Head of caudate nucleus (tissue), 42 donors: Measurements from ENCODE around the gene SSBP1.
A peak's percentile ranks its signal among the peaks of the same experiment; 100 is the strongest.

ENCODE experiments used
- DNase-seq, 42 donors: peaks; one replicate each; pipeline versions ENCODE4 v3.0.0 to v3.0.0-alpha.2; 2020 to 2021; ENCODE audit warnings: mixed read lengths in 7 of 42
- intact Hi-C: fragments of 100-400 bp; cut with DNase I; formaldehyde crosslinking; loops from one replicate; pipeline ENCODE4 v1.15.0; 2022

SSBP1 gene

DNA sequence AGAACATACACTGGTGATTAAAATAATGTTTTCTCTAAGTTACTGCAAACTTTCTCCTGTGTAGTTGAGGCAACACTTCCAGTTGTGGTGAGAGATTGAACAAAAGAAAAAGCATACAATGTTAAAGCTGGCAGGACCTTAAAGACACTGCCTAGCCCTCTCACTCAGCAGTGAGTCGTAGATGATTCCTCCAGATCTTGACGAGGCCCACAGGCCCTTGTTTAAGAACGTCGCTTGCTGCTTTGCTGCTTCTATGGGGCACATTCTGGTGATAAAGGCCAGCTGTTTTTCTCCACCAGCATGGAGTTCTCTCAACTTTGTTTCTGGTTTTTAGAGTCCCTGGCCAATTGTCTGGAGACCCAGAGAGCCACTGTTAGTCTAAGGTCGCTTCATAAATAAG is 33.4 kb upstream of the SSBP1 start:
- intact Hi-C loops, result loop anchor here (5.0 kb wide), 1 partner anchor 33 kb away; the partner anchor contains the start of gene SSBP1
- no peak for DNase-seq

DNA sequence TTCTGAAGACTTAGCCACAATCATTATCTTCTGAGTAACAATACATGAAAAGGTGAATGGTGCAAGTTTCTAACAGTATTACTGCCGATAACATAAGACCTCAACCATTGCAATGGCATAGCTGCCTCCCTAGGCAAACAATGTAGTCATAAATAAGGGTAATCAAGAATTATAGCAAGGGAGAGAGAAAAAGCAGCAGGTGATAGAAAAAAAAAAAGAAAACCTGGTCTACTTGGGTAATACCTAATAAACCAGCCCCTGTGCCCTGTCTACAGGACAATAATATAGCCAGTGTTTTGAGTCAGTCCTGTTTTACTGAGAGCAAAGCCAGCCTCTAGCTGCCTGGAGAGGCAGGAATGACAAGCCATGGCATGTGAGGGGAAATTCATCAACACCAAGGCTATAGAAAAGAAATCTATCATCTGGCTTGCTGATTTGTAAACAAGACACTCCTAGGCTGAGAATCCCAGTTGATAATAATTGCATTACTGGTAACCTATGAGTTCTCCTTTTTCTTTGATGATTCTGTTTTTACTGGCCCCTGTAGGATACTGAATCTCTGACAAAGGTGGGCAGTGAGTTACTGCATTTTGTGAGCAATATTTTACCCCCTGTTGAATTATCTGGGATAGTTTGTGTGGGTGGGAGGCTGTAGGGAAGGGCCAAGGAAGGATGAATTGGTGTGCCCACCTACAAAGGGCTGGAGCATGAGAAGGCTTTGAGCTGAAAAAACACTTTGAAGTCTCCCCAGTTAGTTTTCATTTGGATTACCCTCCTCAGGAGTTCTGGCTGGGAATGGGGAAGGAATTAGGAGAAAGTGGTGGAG is 31.7 kb upstream of the SSBP1 start:
- DNase-seq, result no peak
- intact Hi-C loops, result no loop called here

DNA sequence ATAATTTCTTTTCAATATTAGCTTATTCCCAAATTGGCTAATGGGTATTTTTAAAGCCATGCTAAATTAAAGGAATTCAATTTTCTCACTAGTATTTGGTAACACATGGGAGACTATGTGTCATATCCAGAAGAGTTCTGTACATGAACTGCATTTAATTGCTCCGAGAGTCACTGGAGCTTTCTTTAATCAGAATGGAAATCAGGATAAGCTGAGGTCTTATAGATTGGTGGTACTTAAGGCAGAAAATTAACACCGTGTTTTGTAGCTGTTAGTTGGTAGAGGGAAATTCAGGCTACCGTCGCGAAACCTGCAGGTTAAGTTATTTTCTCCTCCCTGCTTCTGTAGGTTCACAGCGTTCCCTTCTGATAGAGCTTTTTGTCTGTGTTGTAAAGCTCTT is 29.8 kb upstream of the SSBP1 start, which contains the start of gene WEE2:
Gene WEE2, plus strand, starts transcription at position 3 of the 400 bp plus-strand sequence. CDS start 406 bp downstream, outside the sequence.
- DNase-seq, result peak in 1 of 42 donors; percentile 21
- intact Hi-C loops, result no loop called here

DNA sequence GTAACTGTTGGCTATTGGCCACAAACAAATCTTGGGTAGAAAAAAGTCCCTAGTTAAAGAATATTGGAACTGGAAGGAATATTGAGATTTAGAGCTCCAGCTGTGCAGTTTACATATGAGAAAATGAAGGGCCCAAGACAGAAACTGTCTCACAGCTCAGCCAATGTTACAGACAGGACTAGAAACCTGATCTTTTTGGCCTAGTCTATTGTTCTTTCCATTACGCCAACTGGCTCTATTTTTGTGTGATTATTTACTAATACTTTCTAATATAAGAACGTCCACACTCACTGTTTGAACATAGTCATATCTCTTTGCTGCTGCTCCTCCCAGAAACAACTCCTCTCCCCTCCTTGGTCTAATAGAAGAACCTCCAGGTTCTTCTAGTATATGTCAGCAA is 28.8 kb upstream of the SSBP1 start:
- intact Hi-C loops, result no loop called here
- no peak for DNase-seq

DNA sequence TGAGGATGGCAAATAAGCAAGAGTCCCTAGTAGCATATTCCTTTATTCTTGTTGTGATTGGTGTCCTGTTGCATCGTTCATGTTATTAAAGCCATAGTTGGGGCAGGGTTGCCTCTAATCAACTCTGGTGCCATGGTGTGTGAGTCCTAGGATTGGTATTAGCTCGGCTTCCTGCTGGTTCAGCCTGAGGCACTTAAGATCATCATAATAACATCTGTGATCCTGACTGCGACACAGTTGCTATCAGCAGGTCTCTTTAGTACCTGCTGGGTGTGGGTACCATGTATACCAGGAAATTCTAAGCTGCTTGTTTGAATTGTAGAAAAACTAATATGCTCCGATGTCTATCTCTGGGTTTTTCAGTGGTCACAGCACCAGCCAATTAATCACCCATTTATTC is 28.4 kb upstream of the SSBP1 start:
- intact Hi-C loops, result no loop called here
- no peak for DNase-seq

DNA sequence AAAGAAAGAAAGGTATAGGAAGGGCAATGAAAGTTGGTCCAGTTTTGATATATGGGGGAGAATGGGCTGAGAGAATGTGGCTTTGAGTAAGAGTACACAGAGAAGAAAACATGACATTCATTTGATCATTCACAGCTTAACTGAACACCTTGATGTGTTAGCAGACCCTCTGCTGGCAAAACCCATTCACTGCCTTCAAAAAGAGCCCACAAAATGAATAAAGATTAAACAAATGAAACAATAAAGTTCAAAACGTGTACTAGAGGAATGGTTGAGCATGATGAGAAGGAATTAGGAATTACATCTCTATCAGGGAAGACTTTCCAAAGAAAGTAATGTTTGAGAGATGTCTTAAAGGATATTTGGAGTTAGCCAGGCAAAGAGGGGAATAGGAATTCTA is 27.9 kb upstream of the SSBP1 start:
- DNase-seq, result no peak
- intact Hi-C loops, result no loop called here

DNA sequence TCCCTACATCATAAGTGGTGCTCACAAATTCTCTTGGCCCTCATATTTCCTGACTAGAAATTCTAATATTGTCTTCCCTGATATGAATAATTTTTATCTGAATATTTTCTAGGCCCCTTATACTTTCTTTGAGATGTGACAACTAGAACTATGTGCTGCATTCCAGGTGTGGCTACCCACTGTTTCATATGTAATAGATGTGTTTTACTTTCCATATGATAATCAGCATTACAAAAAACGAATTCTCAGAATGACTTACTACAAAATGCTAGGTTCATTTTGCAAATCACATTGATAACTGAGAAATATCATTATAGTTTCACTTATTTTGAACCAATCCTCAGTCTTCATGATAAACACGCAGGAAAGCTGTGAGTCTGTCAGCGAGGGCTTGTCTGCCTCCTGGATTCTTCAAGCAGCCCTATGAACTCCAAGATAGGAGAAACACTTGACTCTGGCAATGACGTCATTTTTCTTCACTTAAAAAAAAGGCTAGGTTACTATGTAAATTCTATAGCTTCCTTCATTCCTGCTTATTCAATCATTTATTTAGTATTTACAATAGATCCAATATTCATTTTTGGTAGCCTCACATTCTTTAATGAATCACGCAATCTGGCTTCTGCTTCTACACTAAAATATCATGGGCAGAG is 25.4 kb upstream of the SSBP1 start:
- DNase-seq, result no peak
- intact Hi-C loops, result no loop called here

DNA sequence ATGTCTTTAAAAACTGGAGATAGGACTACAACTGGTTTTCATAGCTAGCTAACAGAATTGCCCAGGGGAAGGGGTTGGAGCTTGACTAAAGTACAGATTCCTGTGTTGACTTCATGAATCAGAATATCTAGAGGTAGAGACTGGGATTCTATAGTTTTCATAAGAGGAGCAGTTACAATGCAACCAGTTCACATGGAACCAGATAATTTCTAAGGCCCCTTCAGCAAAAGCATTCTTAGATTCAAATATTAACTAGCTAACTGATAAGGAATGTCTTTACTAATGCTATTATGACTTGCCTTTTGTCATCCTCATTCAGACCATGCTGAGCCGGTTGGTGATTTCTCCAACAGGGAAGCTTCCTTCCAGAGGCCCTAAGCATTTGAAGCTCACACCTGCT is 24.3 kb upstream of the SSBP1 start:
- no peak for DNase-seq
- intact Hi-C loops, result no loop called here

DNA sequence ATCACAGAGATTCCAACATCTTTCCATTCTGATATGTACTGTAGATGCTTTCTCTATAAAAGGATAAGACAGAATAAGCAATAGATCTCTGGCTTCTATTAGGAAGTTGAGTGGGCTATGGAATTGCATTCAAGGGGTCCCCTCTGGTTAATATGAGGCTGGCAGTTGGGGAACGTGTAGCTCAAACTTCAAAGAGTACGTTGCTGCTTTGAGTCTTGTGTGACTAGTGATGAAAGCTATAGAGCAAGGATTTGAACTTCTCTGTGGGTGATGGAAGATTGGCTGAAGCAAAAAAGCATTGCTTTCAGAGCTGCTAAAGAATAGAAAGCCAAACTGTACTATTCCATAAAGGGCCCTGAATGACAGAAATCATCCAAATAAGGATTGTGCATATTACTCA is 23.6 kb upstream of the SSBP1 start:
- intact Hi-C loops, result no loop called here
- no peak for DNase-seq

DNA sequence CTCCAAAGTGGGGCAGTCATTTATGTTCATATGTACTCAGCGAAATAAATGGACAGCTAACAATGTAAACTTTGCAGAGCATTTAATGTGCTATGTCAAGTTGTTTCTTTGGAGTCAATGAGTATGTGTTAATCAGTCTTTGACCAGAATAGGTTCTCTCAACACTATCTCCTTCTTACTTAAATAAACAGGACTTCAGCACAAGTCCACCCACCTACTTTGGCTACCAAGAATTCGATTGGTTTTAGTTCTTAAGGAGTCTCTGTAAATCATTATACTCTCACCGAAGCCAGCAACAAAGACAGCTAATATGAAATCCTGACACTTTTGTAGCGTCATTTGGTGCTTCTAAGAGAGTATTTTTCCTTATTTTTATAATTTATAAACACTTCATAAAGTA is 23.1 kb upstream of the SSBP1 start:
- intact Hi-C loops, result no loop called here
- DNase-seq, result no peak

DNA sequence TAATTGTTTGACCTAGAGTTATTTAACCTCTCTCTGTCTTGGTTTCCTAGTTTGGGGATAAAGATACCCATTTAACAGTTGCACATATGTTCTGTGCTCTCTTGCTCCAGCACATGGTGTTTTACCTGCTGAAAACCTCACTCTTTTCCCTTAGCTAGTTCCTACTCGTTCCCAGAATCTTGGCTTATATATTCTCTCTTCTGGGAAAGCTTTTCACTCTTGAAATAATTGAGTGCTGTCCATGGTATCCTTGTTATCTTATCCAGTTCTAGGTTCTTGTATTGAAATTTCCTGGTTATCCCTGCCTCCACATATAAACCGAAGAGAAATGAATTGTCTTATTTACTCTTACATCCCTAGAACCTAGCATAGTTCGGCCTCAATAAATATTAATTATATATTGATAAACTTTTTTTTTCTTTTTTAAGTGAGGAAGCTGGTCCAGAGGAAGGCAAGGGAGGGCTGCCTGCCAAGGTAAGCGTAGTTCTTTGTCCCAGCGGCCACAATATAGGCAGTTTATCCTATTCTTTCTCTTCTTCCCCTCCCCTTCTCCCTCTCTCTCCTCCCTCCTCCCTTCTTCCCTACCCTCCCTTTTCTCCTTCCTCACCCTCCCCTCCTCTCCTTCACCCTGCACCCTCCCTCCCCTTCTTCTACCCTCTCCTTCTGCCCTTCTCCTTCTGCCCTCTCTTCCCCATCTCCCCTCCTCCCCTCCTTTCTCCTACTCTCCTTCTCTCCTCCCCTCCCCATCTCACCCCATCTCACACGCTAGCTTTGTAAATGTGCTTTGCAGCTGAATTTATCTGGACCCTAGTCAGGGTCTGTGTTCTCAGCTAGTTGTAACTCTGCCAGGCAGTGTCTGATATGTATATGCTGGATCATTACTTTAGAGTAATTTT is 22.1 kb upstream of the SSBP1 start:
- DNase-seq, result no peak
- intact Hi-C loops, result no loop called here

DNA sequence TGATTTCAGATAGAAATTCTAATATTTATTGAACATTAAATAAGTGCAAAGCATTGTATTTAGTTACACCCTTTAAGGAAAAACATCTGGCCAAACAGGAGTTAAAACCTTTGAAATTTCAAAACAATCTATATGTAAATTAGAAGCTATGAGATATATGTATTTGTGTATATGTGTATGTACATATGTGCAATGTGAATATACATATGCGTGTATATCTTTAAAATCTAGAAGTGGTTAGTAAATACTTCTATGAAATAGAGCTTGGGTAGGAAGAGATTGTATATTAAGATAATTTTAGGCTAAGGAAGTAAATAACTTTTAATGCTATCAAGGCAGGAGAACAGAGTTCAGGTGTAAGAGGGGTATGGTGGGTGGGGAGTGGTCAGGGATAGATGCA is 20.7 kb upstream of the SSBP1 start:
- no peak for DNase-seq
- intact Hi-C loops, result no loop called here

DNA sequence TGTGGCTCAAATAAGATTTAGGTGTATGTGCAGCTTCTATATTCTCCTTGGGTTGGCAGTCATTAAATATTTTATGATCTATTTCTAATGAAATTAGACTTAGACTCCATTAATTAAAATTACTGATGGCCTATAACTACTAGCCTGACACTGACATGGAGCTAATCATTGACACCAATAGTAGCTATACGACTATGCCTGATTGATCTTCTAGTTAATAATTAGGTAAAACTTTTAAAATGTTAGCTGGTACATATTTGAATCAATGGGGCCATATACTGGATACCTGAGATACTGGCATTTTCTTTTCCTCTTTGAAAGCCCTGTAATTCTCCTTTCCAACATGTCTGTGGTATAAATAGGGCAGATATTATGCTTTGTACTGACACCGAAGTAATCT is 15.6 kb upstream of the SSBP1 start:
- no peak for DNase-seq
- intact Hi-C loops, result no loop called here

DNA sequence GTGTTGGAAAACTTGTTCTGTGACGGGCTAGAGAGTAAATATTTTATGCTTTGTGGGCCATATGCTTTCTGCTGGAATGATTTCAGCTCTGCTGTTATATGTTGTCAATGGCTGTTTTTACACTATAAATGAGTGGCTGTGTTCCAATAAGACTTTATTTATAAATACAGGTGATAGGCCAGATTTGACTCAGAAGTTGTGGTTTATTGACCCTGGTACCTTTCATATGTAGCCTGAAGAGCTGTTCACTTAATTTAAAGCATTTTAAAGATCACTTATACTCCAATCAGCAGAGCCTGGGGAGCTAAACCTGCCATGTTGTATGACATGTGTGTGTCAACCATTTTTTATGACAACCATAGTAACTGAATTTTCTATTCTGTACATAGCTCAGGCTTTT is 9.1 kb upstream of the SSBP1 start:
- DNase-seq, result no peak
- intact Hi-C loops, result no loop called here

DNA sequence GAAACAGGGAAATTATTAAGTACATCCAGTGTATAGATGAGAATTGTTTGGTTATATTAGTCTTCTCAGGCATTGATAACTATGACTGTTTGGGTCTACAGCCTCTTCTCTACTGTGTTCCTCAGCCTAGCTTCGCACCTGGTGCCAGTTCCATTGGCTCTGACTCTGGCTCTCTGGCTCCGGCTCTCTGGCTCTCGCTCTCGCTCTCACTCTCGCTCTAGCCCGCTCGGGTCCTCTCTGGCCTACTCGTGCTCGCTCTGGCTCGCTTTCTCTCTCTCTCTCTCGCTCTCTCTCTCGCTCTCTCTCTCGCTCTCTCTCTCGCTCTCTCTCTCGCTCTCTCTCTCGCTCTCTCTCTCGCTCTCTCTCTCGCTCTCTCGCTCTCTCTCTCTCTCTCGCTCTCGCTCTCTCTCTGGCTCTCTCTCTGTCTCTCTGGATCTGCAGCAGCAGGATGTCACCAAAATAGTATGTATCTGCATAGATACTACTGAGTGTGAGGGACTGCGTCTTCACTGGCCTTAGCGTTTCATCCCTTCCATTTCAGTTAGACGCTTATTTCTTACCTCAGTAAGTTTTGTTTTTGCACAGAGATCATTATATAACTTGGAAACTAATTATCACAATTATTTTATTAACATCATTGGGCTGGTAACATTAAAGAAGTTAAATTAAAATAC is 6.5 kb upstream of the SSBP1 start:
- peak in 8 of 42 donors; percentile 8 to 49 (median 23) for DNase-seq
- intact Hi-C loops, result no loop called here

DNA sequence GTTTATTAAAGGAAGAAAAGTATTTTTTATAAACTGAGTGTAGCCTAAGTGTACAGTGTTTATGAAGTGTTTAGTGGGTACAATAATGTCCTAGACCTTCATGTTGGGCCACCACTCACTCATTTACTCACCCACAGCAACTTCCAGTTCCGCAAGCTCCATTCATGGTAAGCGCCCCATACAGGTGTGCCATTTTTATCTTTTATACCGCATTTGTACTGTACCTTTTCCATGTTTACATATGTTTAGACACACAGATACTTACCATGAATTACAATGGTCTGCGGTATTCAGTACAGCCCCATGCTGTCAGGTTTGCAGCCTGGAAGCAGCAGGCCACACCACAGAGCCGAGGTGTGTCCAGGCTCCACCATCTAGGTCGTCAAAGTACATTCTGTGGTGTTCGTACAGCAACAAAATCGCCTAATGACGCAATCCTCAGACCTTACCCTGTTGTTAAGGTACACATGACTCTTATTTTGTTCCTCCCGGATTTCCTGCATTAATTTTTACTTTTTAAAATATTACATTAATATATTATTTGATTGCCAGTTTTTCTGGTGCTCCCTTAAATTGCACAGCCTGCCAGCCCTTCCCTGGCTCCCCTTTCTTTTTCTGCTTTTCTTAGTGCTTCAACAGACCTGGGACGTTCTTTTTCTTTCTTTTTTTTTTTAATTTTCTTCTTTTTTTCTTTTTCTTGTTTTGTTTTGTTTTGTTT is 881 bp upstream of the SSBP1 start:
- peak in 1 of 42 donors; percentile 4 for DNase-seq
- intact Hi-C loops, result loop anchor here (5.0 kb wide), 1 partner anchor 35 kb away; the partner anchor contains the start of gene DENND11

DNA sequence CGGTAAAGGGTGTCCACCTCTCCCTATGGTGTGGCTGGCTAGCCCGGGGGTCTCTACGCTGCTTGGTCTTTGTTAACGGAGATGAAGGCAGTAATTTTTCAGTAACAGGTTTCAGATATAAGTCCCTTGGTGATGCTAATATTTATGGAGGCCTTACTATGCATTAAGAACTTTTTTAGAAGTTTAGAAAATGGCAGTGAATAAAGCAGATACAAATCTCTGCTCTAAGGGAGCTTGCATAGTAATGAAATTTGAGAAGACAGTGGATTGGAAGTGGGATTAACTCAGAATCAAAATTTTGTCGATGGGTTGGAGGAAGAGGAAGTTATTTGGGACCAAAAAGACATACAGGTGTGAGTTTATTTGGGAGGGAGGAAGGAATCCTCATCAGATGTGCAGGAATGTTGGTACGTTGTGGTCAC is 445 bp downstream of the SSBP1 start:
- DNase-seq, result no peak
- intact Hi-C loops, result loop anchor here (2.0 to 5.0 kb wide), 2 partner anchors 36 to 86 kb away; partner anchors contain the start of gene DENND11

DNA sequence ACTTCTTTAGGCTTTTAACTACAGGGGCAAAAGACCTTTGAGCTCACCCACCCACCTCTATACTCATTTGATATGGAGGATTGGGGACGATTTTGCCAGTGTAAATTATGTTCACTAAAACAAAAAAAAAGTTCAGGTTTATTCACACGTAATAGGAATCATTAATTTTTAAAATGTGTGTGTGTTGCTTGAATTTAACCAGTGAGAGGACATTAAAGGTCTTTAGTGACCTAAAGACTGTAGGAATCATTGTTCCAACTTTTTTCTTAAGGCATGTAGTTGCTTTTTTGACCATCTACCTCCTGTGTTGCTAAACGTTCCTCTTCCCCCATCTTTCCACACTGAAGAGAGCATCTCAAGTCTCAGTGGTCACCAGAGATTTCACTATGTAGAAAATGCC is 1.1 kb downstream of the SSBP1 start:
- DNase-seq, result no peak
- intact Hi-C loops, result loop anchor here (2.0 to 5.0 kb wide), 2 partner anchors 37 to 86 kb away; partner anchors contain the start of gene DENND11
